Measurements from ENCODE around the gene TPSG1. TPM values are rescaled to one million over a fixed set of nuclear protein-coding genes. Genes with fewer than 3 reads are reported as not detected.
"Not testable (repeated sequence)": the region's sequence is repeated elsewhere in the genome, so short reads cannot be mapped to it uniquely, and the experiment has no call there.

Gene TPSG1
- total RNA-seq, 1 donor from 2014 or later: not detected

DNA sequence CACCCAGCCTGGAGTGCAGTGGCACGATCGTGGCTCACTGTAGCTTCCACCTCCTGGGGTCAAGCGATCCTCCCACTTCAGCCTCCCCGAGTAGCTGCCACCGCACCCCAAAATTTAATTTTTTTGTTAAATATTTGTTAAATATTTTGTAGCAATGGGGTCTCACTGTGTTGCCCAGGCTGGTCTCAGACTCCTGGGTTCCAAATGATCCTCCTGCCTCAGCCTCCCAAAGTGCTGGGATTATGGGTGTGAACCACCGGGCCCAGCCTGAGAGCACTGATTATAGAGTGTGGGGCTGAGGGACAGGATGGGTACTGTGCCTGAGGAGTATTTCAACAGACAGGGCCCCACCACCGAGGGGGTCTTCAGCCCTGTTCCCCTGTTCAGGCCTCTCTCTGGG lies 35.6 kb downstream of the TPSG1 start:
- H3K4me3 Mint-ChIP-seq: no peak overlapping the region
- TF ChIP-seq, protein P1, sequence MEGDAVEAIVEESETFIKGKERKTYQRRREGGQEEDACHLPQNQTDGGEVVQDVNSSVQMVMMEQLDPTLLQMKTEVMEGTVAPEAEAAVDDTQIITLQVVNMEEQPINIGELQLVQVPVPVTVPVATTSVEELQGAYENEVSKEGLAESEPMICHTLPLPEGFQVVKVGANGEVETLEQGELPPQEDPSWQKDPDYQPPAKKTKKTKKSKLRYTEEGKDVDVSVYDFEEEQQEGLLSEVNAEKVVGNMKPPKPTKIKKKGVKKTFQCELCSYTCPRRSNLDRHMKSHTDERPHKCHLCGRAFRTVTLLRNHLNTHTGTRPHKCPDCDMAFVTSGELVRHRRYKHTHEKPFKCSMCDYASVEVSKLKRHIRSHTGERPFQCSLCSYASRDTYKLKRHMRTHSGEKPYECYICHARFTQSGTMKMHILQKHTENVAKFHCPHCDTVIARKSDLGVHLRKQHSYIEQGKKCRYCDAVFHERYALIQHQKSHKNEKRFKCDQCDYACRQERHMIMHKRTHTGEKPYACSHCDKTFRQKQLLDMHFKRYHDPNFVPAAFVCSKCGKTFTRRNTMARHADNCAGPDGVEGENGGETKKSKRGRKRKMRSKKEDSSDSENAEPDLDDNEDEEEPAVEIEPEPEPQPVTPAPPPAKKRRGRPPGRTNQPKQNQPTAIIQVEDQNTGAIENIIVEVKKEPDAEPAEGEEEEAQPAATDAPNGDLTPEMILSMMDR (IDR thresholded peaks at IDR 0.05): no peak
- TF ChIP-seq EZH2 (IDR thresholded peaks at IDR 0.05): no peak
- H3K9me3 Mint-ChIP-seq: no peaks in the 10 kb centered on the region
- Histone ChIP-seq H3K27ac (no peak overlapping the region), H3K27me3 (no peaks in the 10 kb centered on the region), H3K4me2 (no peak overlapping the region), H3K9ac (no peak overlapping the region), H3K36me3 (no peaks in the 10 kb centered on the region), H3K4me1 (no peaks in the 10 kb centered on the region), H3K4me3 (no peak overlapping the region), H4K20me1 (ENCODE audit: low read depth) (peaks cover 91% of the 10 kb centered on the region), H3K79me2 (ENCODE audit: low read depth) (no peaks in the 10 kb centered on the region), H3K9me3 (ENCODE audit: low read depth) (no peaks in the 10 kb centered on the region), H3F3A (ENCODE audit: low read depth) (no peaks in the 10 kb centered on the region), H2AFZ (replicated peaks) (no peak overlapping the region)
- no peak overlapping the region for H3K27ac Mint-ChIP-seq
- peaks cover 2% of the 10 kb centered on the region for H3K4me1 Mint-ChIP-seq
- no peaks in the 10 kb centered on the region for H3K27me3 Mint-ChIP-seq (ENCODE audit: insufficient read depth, low read depth)
- no peak for DNase-seq (ENCODE audit: low spot score)
- no peaks in the 10 kb centered on the region for H3K36me3 Mint-ChIP-seq

DNA sequence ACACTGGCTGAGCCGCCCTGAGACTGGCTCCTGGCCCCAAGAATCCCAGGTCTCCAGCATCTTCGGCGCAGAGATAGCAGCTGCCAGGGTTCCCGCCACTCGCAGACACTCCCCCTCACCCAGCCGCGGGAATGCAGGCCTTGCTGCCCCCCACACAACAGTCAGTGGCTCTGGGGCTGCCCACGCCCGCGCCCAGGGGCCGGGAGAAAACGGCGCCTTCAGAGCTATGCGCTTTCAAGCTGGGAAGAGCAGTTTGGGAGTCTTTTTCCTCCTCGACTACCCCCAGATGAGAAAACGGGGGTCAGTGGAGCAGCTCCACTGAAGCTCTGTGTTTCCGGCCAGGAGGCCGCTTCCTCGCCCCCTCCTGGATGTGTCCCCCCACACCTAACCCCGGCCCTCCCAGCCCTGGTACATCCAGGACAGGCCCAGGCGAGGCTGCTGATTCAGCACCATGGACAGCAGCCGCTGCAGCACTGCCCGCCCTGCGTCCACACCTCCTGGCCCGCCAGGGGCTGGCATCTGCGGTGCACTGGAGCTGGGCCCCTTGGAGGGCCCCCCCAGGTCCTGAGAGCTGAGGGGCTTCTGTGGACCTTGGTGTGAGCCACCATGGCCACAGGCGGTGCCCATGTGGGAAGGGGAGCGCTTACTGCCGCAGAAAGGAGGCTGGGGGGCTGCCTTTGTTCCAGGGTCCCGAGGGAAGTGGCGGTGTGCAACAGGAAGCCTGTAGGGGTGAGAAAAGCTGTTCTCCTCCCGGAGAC lies 36.5 kb downstream of the TPSG1 start:
- DNase-seq (ENCODE audit: low spot score): peak; percentile 90
- H3K4me3 Mint-ChIP-seq: peak overlapping the region; percentile 33
- peaks cover 5% of the 10 kb centered on the region for H3K4me1 Mint-ChIP-seq
- no peak overlapping the region for H3K4me3 ChIP-seq
- H3K27me3 Mint-ChIP-seq (ENCODE audit: insufficient read depth, low read depth): no peaks in the 10 kb centered on the region
- H3K9me3 ChIP-seq (ENCODE audit: low read depth): no peaks in the 10 kb centered on the region
- H3K79me2 ChIP-seq (ENCODE audit: low read depth): no peaks in the 10 kb centered on the region
- peaks cover 91% of the 10 kb centered on the region for H4K20me1 ChIP-seq (ENCODE audit: low read depth)
- H3K36me3 ChIP-seq: no peaks in the 10 kb centered on the region
- no peaks in the 10 kb centered on the region for H3K4me1 ChIP-seq
- H3K9ac ChIP-seq: no peak overlapping the region
- H3F3A ChIP-seq (ENCODE audit: low read depth): no peaks in the 10 kb centered on the region
- H3K4me2 ChIP-seq: no peak overlapping the region
- H3K27me3 ChIP-seq: no peaks in the 10 kb centered on the region
- H3K27ac Mint-ChIP-seq: no peak overlapping the region
- H3K27ac ChIP-seq: no peak overlapping the region
- TF ChIP-seq EZH2phosphoT487 (IDR thresholded peaks at IDR 0.05): no peak
- TF ChIP-seq EZH2 (IDR thresholded peaks at IDR 0.05): no peak
- TF ChIP-seq, protein P1 (IDR thresholded peaks at IDR 0.05): peak; percentile 8
- H3K36me3 Mint-ChIP-seq: no peaks in the 10 kb centered on the region
- no peaks in the 10 kb centered on the region for H3K9me3 Mint-ChIP-seq
- H2AFZ ChIP-seq (replicated peaks): no peak overlapping the region

DNA sequence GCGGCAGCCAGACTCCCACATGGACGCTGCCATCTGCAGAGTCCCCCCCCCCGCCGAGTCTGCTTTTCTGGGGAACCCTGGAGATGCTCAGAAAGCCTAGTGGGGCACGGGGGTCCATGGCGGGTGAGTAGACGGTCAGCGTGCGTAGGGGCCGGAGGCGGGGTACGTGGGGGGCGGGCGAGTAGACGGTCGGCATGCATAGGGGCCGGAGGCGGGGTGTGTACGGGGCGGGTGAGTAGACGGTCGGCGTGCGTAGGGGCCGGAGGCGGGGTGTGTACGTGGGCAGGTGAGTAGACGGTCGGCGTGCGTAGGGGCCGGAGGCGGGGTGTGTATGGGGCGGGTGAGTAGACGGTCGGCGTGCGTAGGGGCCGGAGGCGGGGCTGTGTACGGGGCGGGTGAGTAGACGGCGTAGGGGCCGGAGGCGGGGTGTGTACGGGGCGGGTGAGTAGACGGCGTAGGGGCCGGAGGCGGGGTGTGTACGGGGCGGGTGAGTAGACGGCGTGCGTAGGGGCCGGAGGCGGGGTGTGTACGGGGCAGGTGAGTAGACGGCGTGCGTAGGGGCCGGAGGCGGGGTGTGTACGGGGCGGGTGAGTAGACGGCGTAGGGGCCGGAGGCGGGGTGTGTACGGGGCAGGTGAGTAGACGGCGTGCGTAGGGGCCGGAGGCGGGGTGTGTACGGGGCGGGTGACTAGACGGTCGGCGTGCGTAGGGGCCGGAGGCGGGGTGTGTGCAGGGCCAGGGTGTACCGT lies 39.4 kb downstream of the TPSG1 start:
- not testable (repeated sequence) for H3K27ac ChIP-seq; H3K4me3 Mint-ChIP-seq; H3K9ac ChIP-seq; H3K4me1 ChIP-seq; DNase-seq (ENCODE audit: low spot score); H2AFZ ChIP-seq (replicated peaks); H3K9me3 ChIP-seq (ENCODE audit: low read depth); H3K4me3 ChIP-seq; H3K36me3 ChIP-seq; H3K4me2 ChIP-seq; H3K27me3 Mint-ChIP-seq (ENCODE audit: insufficient read depth, low read depth); H3K27me3 ChIP-seq; H3K36me3 Mint-ChIP-seq; H3K9me3 Mint-ChIP-seq; H3F3A ChIP-seq (ENCODE audit: low read depth); H3K27ac Mint-ChIP-seq; H3K79me2 ChIP-seq (ENCODE audit: low read depth)
- peaks cover 18% of the 10 kb centered on the region for H3K4me1 Mint-ChIP-seq
- peaks cover 93% of the 10 kb centered on the region for H4K20me1 ChIP-seq (ENCODE audit: low read depth)

DNA sequence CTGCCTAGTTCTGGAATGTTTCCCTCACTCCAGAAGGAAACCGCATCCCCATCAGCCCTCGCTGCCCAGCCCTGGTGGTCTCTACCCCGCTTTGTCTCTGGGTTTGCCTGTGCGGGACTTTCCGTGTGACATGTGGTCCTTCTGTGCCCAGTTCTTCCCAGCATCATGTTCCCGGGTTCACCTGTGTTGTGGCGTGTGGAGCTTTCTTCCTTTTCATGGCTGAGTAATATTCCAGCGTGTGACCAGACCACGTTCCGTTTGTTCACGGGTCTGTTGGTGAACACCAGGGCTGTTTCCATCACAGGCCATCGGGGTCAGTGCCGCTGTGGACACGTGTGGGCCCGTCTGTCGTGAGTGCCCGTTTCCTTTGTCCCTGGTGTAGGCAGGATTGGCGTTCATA lies 40.1 kb downstream of the TPSG1 start:
- Histone ChIP-seq H3K4me3 (no peak overlapping the region), H3K27me3 (no peaks in the 10 kb centered on the region), H3K9ac (no peak overlapping the region), H2AFZ (replicated peaks) (no peak overlapping the region), H3K36me3 (no peaks in the 10 kb centered on the region), H3K4me2 (no peak overlapping the region), H3K27ac (no peak overlapping the region), H3F3A (ENCODE audit: low read depth) (no peaks in the 10 kb centered on the region), H3K9me3 (ENCODE audit: low read depth) (no peaks in the 10 kb centered on the region), H4K20me1 (ENCODE audit: low read depth) (peaks cover 92% of the 10 kb centered on the region), H3K4me1 (peaks cover 3% of the 10 kb centered on the region), H3K79me2 (ENCODE audit: low read depth) (no peaks in the 10 kb centered on the region)
- Mint-ChIP-seq H3K9me3 (no peaks in the 10 kb centered on the region), H3K27ac (no peak overlapping the region), H3K4me1 (peaks cover 18% of the 10 kb centered on the region), H3K27me3 (ENCODE audit: insufficient read depth, low read depth) (no peaks in the 10 kb centered on the region), H3K36me3 (no peaks in the 10 kb centered on the region), H3K4me3 (no peak overlapping the region)
- no peak for DNase-seq (ENCODE audit: low spot score)
- TF ChIP-seq, protein P1 (IDR thresholded peaks at IDR 0.05): no peak
- TF ChIP-seq EZH2phosphoT487 (IDR thresholded peaks at IDR 0.05) (no peak), EZH2 (IDR thresholded peaks at IDR 0.05) (no peak)

Measured in neural progenitor cell (in vitro differentiated cells).